Naive thymus-derived CD4-positive, alpha-beta T cell (primary cell): Measurements from ENCODE around the gene GSS. TPM values are rescaled to one million over a fixed set of nuclear protein-coding genes. Genes with fewer than 3 reads are reported as not detected.

Source experiments
- ATAC-seq: fragments of 150-1000 bp; cut with Tn5 transposase; 2 replicates; pipeline ENCODE4 v1.10.0; 2021; ENCODE audit warnings: mild to moderate bottlenecking, moderate library complexity
- CTCF ChIA-PET: fragments of 350-600 bp; sonication (Branson Sonifier 250); formaldehyde crosslinking; loops from one replicate; lab custom pipeline; 2021; ENCODE audit warnings: antibody characterized with exemption; lab: Charles Lee
- POLR2A ChIA-PET: fragments of 350-600 bp; sonication (Branson Sonifier 250); formaldehyde crosslinking; loops from one replicate; lab custom pipeline; 2021; ENCODE audit warnings: antibody characterized with exemption, inconsistent platforms; lab: Charles Lee
- DNase-seq, 9 donors: peaks; one replicate each; pipeline versions ENCODE4 v3.0.0 to v3.0.0-alpha.2; 2020 to 2022; ENCODE audit warnings: mixed read lengths in 1 of 9
- H3K27ac ChIP-seq: one replicate; pipeline ENCODE4 v1.7.0; 2013; ENCODE audit warnings: mild to moderate bottlenecking, low read depth, low read length, moderate library complexity
- H3K27me3 ChIP-seq, 2 donors: one replicate each; pipeline ENCODE4 v1.7.0; 2013; ENCODE audit warnings: low read length in 2 of 2, mild to moderate bottlenecking in 2 of 2, moderate library complexity in 2 of 2; ENCODE audit not compliant: control insufficient read depth in 2 of 2, insufficient read depth in 2 of 2
- H3K36me3 ChIP-seq, 3 experiments: 1 replicate in 2 of 3; 2 replicates in 1 of 3; pipeline ENCODE4 v1.7.0; 2013; ENCODE audit warnings: low read length in 3 of 3, mild to moderate bottlenecking in 3 of 3, moderate library complexity in 1 of 3; ENCODE audit not compliant: insufficient read depth in 3 of 3, control insufficient read depth in 2 of 3
- H3K4me1 ChIP-seq, 2 donors: one replicate each; pipeline ENCODE4 v1.7.0; 2013; ENCODE audit warnings: low read length in 2 of 2, mild to moderate bottlenecking in 2 of 2, moderate library complexity in 1 of 2; ENCODE audit not compliant: control insufficient read depth in 2 of 2, insufficient read depth in 2 of 2
- H3K4me3 ChIP-seq: 2 replicates; pipeline ENCODE4 v1.7.0; 2013; ENCODE audit warnings: mild to moderate bottlenecking, low read length
- H3K9me3 ChIP-seq, 3 experiments: 1 replicate in 2 of 3; 2 replicates in 1 of 3; pipeline ENCODE4 v1.7.0; 2013; ENCODE audit warnings: low read length in 3 of 3; ENCODE audit not compliant: control insufficient read depth in 2 of 3
- H3K27ac Mint-ChIP-seq, 9 donors: one replicate each; pipeline ENCODE4 v1.8.0; 2020 to 2022; ENCODE audit warnings: mixed read lengths in 9 of 9, mild to moderate bottlenecking in 8 of 9, moderate library complexity in 5 of 9, inconsistent platforms in 2 of 9
- H3K27me3 Mint-ChIP-seq, 5 donors: one replicate each; pipeline ENCODE4 v1.8.0; 2021 to 2022; ENCODE audit warnings: mixed read lengths in 5 of 5, mild to moderate bottlenecking in 1 of 5
- H3K36me3 Mint-ChIP-seq, 5 donors: one replicate each; pipeline ENCODE4 v1.8.0; 2020 to 2022; ENCODE audit warnings: mixed read lengths in 5 of 5, mild to moderate bottlenecking in 3 of 5, inconsistent platforms in 1 of 5
- H3K4me1 Mint-ChIP-seq, 7 donors: one replicate each; pipeline ENCODE4 v1.8.0; 2020 to 2022; ENCODE audit warnings: mixed read lengths in 7 of 7, mild to moderate bottlenecking in 3 of 7, inconsistent platforms in 1 of 7
- H3K4me3 Mint-ChIP-seq, 10 donors: one replicate each; pipeline ENCODE4 v1.8.0; 2020 to 2022; ENCODE audit warnings: mild to moderate bottlenecking in 10 of 10, mixed read lengths in 10 of 10, moderate library complexity in 6 of 10, inconsistent platforms in 2 of 10
- H3K9me3 Mint-ChIP-seq, 11 donors: one replicate each; pipeline ENCODE4 v1.8.0; 2020 to 2022; ENCODE audit warnings: mixed read lengths in 11 of 11, mild to moderate bottlenecking in 4 of 11, inconsistent platforms in 1 of 11, moderate library complexity in 1 of 11
- intact Hi-C, 2 donors: fragments of 100-400 bp; cut with micrococcal nuclease; formaldehyde crosslinking; loops; one replicate each; pipeline ENCODE4 v1.15.1; 2023
- polyA plus RNA-seq, 2 donors: library from polyadenylated mRNA; unstranded; fragments of 300-500 nt; fragmentation: Illumina TruSeq; gene quantifications; one replicate each; pipeline ENCODE4 v1.2.3, GENCODE V29; 2021
- total RNA-seq, 6 experiments: library from RNA in 5 of 6; stranded (reverse) in 5 of 6; gene quantifications; 1 replicate in 5 of 6; 2 replicates in 1 of 6; pipeline ENCODE4 v1.2.3 and lab custom pipeline; 2021 to 2026

GSS gene
- total and polyA plus RNA-seq, 7 experiments from 2014 or later: 25.9 to 54.4 (median 35.5) TPM

GRCh38 chr20:34993941-34994508 lies 38.4 kb upstream of the GSS start:
- intact Hi-C loops: no loop called here
- Histone ChIP-seq H3K9me3 (no peaks in the 10 kb centered on the region), H3K36me3 (peaks cover 0 to 51% (median 0%) of the 10 kb centered on the region in 3 experiments), H3K4me1 (no peaks in the 10 kb centered on the region), H3K27me3 (no peaks in the 10 kb centered on the region), H3K27ac (no peak overlapping the region), H3K4me3 (no peak overlapping the region)
- Mint-ChIP-seq H3K36me3 (peaks cover 4 to 28% (median 13%) of the 10 kb centered on the region in 5 donors), H3K4me1 (peaks cover 0 to 5% (median 0%) of the 10 kb centered on the region in 7 donors), H3K27me3 (no peaks in the 10 kb centered on the region), H3K4me3 (no peak overlapping the region), H3K27ac (no peak overlapping the region), H3K9me3 (peaks cover 0 to 4% (median 0%) of the 10 kb centered on the region in 11 donors)
- ATAC-seq (no peak), DNase-seq (no peak)
- ChIA-PET POLR2A (no interaction called here), CTCF (no interaction called here)

- DNase-seq: no peak
- ChIA-PET POLR2A (no interaction called here), CTCF (no interaction called here)
- intact Hi-C loops: no loop called here
- no peaks in the 10 kb centered on the region for H3K27me3 Mint-ChIP-seq
- no peak overlapping the region for H3K4me3 ChIP-seq
- peaks cover 0 to 40% (median 0%) of the 10 kb centered on the region in 3 experiments for H3K36me3 ChIP-seq
- ATAC-seq: no peak
- no peak overlapping the region for H3K27ac ChIP-seq
- no peaks in the 10 kb centered on the region for H3K4me1 ChIP-seq
- H3K36me3 Mint-ChIP-seq: peaks cover 0 to 19% (median 5%) of the 10 kb centered on the region in 5 donors
- H3K9me3 Mint-ChIP-seq: peaks cover 0 to 4% (median 0%) of the 10 kb centered on the region in 11 donors
- no peaks in the 10 kb centered on the region for H3K27me3 ChIP-seq
- peaks cover 0 to 3% (median 0%) of the 10 kb centered on the region in 7 donors for H3K4me1 Mint-ChIP-seq
- no peaks in the 10 kb centered on the region for H3K9me3 ChIP-seq
- no peak overlapping the region for H3K27ac Mint-ChIP-seq
- H3K4me3 Mint-ChIP-seq: no peak overlapping the region
These were observed 37.3 kb upstream of the GSS start for GRCh38 chr20:34992751-34993417.

GRCh38 chr20:34990661-34991214 lies 35.1 kb upstream of the GSS start:
- H3K9me3 Mint-ChIP-seq: no peaks in the 10 kb centered on the region
- intact Hi-C loops: no loop called here
- no peak overlapping the region for H3K4me3 ChIP-seq
- ATAC-seq: no peak
- no peaks in the 10 kb centered on the region for H3K4me1 ChIP-seq
- H3K27ac Mint-ChIP-seq: peak overlapping the region in 3 of 9 donors; percentile 28 to 59 (median 31)
- H3K36me3 ChIP-seq: peaks cover 0 to 23% (median 0%) of the 10 kb centered on the region in 3 experiments
- POLR2A ChIA-PET: no interaction called here
- H3K9me3 ChIP-seq: no peaks in the 10 kb centered on the region
- DNase-seq: no peak
- H3K27me3 Mint-ChIP-seq: no peaks in the 10 kb centered on the region
- H3K4me1 Mint-ChIP-seq: peaks cover 0 to 3% (median 0%) of the 10 kb centered on the region in 7 donors
- H3K27me3 ChIP-seq: no peaks in the 10 kb centered on the region
- H3K36me3 Mint-ChIP-seq: peaks cover 0 to 4% (median 0%) of the 10 kb centered on the region in 5 donors
- CTCF ChIA-PET: no interaction called here
- H3K27ac ChIP-seq: no peak overlapping the region
- H3K4me3 Mint-ChIP-seq: no peak overlapping the region

GRCh38 chr20:34990231-34990630 lies 34.6 kb upstream of the GSS start:
- DNase-seq: no peak
- H3K27me3 Mint-ChIP-seq: peaks cover 0 to under 1% (median 0%) of the 10 kb centered on the region in 5 donors
- no peak overlapping the region for H3K4me3 Mint-ChIP-seq
- H3K4me1 Mint-ChIP-seq: peaks cover 0 to 4% (median 0%) of the 10 kb centered on the region in 7 donors
- no peak overlapping the region for H3K27ac Mint-ChIP-seq
- Histone ChIP-seq H3K9me3 (no peaks in the 10 kb centered on the region), H3K4me3 (no peak overlapping the region), H3K27ac (no peak overlapping the region), H3K27me3 (no peaks in the 10 kb centered on the region), H3K4me1 (no peaks in the 10 kb centered on the region), H3K36me3 (peaks cover 0 to 18% (median 0%) of the 10 kb centered on the region in 3 experiments)
- intact Hi-C loops: no loop called here
- CTCF ChIA-PET: no interaction called here
- H3K9me3 Mint-ChIP-seq: no peaks in the 10 kb centered on the region
- POLR2A ChIA-PET: no interaction called here
- no peak for ATAC-seq
- H3K36me3 Mint-ChIP-seq: peaks cover 0 to 3% (median 0%) of the 10 kb centered on the region in 5 donors

GRCh38 chr20:34989670-34990069 lies 34.1 kb upstream of the GSS start:
- intact Hi-C loops: no loop called here
- Mint-ChIP-seq H3K27ac (peak overlapping the region in 1 of 9 donors; percentile 12), H3K27me3 (peaks cover 0 to 4% (median 0%) of the 10 kb centered on the region in 5 donors), H3K4me1 (peaks cover 0 to 6% (median 0%) of the 10 kb centered on the region in 7 donors), H3K36me3 (no peaks in the 10 kb centered on the region), H3K9me3 (no peaks in the 10 kb centered on the region), H3K4me3 (no peak overlapping the region)
- no peak overlapping the region for H3K27ac ChIP-seq
- ATAC-seq: no peak
- ChIA-PET CTCF (interaction anchor here (0.6 kb wide), 1 partner anchor 280 kb away, joined by 4 read pairs; no protein-coding TSS in a partner anchor), POLR2A (no interaction called here)
- peaks cover 0 to 13% (median 0%) of the 10 kb centered on the region in 3 experiments for H3K36me3 ChIP-seq
- no peaks in the 10 kb centered on the region for H3K9me3 ChIP-seq
- no peak for DNase-seq
- no peaks in the 10 kb centered on the region for H3K4me1 ChIP-seq
- no peak overlapping the region for H3K4me3 ChIP-seq
- H3K27me3 ChIP-seq: no peaks in the 10 kb centered on the region

GRCh38 chr20:34989118-34989517 lies 33.5 kb upstream of the GSS start:
- ChIA-PET CTCF (interaction anchor here (0.6 to 0.7 kb wide), 2 partner anchors 21 to 280 kb away, joined by 4 to 5 read pairs; no protein-coding TSS in a partner anchor), POLR2A (no interaction called here)
- intact Hi-C loops: no loop called here
- Mint-ChIP-seq H3K27ac (peak overlapping the region in 2 of 9 donors; percentile 19 to 43), H3K4me3 (no peak overlapping the region), H3K27me3 (peaks cover 0 to 4% (median 0%) of the 10 kb centered on the region in 5 donors), H3K4me1 (peaks cover 0 to 6% (median 0%) of the 10 kb centered on the region in 7 donors), H3K36me3 (no peaks in the 10 kb centered on the region), H3K9me3 (no peaks in the 10 kb centered on the region)
- Histone ChIP-seq H3K9me3 (no peaks in the 10 kb centered on the region), H3K4me1 (no peaks in the 10 kb centered on the region), H3K4me3 (no peak overlapping the region), H3K27ac (no peak overlapping the region), H3K27me3 (no peaks in the 10 kb centered on the region), H3K36me3 (peaks cover 0 to 7% (median 0%) of the 10 kb centered on the region in 3 experiments)
- ATAC-seq (no peak), DNase-seq (no peak)
